ENCODE results near the gene RAPGEF1. TPM values are rescaled to one million over a fixed set of nuclear protein-coding genes. Genes with fewer than 3 reads are reported as not detected.

Gene RAPGEF1
- total RNA-seq, 1 experiment from 2014 or later = 55.6 TPM

DNA sequence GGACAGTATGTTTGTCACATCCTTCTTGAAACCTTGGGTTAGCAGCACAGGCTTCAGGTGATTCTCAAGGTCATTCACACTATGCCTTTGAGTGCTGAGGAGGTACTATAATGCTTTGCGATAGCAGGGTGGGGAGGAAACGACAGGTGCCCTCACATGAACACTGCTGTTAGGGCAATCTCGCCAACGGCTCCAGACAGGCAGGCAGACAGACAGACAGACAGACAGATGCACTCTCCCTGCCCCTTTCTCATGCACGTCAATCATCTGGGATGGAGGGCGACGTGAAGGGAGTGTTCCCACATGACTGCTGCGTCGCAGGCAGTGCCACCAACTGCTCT, 82.9 kb downstream of the RAPGEF1 start:
- no peaks in the 10 kb centered on the region for H3K9me3 ChIP-seq (ENCODE audit: control insufficient read depth, low read depth, low read length)
- no peak overlapping the region for H3T11ph ChIP-seq (ENCODE audit: low read length)
- no peak overlapping the region for H4K5ac ChIP-seq (ENCODE audit: insufficient read length, low read depth, low read length)
- H2BK20ac ChIP-seq (ENCODE audit: low read depth, low read length, poor library complexity, severe bottlenecking) = no peak overlapping the region
- H3K4me3 Mint-ChIP-seq = no peak overlapping the region
- no peak overlapping the region for H2AFZ ChIP-seq (ENCODE audit: low read length)
- peaks cover 3% of the 10 kb centered on the region for H3K79me1 ChIP-seq (ENCODE audit: insufficient read depth, low read depth, low read length, poor library complexity, severe bottlenecking)
- peaks cover 6% of the 10 kb centered on the region; the same call in 1 of the 2 replicates for H3K79me2 ChIP-seq (ENCODE audit: insufficient read depth, low read length)
- H2AK5ac ChIP-seq (ENCODE audit: insufficient read length, low read length) = no peak overlapping the region
- H3K4me1 Mint-ChIP-seq = peaks cover 33 to 47% of the 10 kb centered on the region in 2 experiments
- no peak overlapping the region for H3K4ac ChIP-seq (ENCODE audit: low read depth, low read length)
- no peak overlapping the region for H4K91ac ChIP-seq (ENCODE audit: insufficient read length, low read depth, low read length)
- H3K9ac ChIP-seq (ENCODE audit: extremely low read depth, insufficient read length, low read length) = no peak overlapping the region
- H3K23me2 ChIP-seq (ENCODE audit: insufficient read length, low read depth, low read length, poor library complexity, severe bottlenecking) = no peaks in the 10 kb centered on the region
- H3K18ac ChIP-seq (ENCODE audit: insufficient read length, low read depth, low read length) = no peak overlapping the region
- H3K36me3 Mint-ChIP-seq (ENCODE audit: insufficient read depth in 1 of 3, low read depth in 3 of 3) = no peaks in the 10 kb centered on the region; a peak in 1 of 7 replicates
- H3K14ac ChIP-seq (ENCODE audit: insufficient read depth, low read length) = no peak overlapping the region
- no peak overlapping the region for H2BK5ac ChIP-seq (ENCODE audit: insufficient read length, low read length)
- no peak overlapping the region for H4K8ac ChIP-seq (replicated peaks; ENCODE audit: insufficient read length, low read depth, low read length)
- no peak overlapping the region for H3K56ac ChIP-seq (ENCODE audit: insufficient read length, low read depth, low read length)
- no peak overlapping the region for H2BK120ac ChIP-seq (ENCODE audit: low read depth, low read length, poor library complexity, severe bottlenecking)
- H4K20me1 ChIP-seq (ENCODE audit: control insufficient read depth, insufficient read depth, insufficient read length) = no peaks in the 10 kb centered on the region
- TF ChIP-seq, protein P1, sequence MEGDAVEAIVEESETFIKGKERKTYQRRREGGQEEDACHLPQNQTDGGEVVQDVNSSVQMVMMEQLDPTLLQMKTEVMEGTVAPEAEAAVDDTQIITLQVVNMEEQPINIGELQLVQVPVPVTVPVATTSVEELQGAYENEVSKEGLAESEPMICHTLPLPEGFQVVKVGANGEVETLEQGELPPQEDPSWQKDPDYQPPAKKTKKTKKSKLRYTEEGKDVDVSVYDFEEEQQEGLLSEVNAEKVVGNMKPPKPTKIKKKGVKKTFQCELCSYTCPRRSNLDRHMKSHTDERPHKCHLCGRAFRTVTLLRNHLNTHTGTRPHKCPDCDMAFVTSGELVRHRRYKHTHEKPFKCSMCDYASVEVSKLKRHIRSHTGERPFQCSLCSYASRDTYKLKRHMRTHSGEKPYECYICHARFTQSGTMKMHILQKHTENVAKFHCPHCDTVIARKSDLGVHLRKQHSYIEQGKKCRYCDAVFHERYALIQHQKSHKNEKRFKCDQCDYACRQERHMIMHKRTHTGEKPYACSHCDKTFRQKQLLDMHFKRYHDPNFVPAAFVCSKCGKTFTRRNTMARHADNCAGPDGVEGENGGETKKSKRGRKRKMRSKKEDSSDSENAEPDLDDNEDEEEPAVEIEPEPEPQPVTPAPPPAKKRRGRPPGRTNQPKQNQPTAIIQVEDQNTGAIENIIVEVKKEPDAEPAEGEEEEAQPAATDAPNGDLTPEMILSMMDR (conservative IDR thresholded peaks at IDR 0.05) = no peak
- no peaks in the 10 kb centered on the region for H3K9me3 Mint-ChIP-seq
- no peak overlapping the region; a peak in 1 of 7 replicates for H3K27ac Mint-ChIP-seq
- H3K27ac ChIP-seq (ENCODE audit: insufficient read length, low read depth, low read length) = no peak overlapping the region
- peaks cover 24% of the 10 kb centered on the region; the same call in 1 of the 2 replicates for H3K4me1 ChIP-seq (ENCODE audit: insufficient read depth, low read length)
- no peak overlapping the region for H3K23ac ChIP-seq (ENCODE audit: insufficient read length, low read depth, low read length)
- WGBS (ENCODE audit: extremely low coverage, insufficient read length, low lambda C conversion rate) = no CpG with 5 or more reads among the region's 9 CpGs
- no peak for DNase-seq
- no peak overlapping the region for H3K4me2 ChIP-seq (ENCODE audit: insufficient read depth, insufficient read length, low read length)
- H3K27me3 ChIP-seq (ENCODE audit: insufficient read depth, low read length) = no peaks in the 10 kb centered on the region
- H2BK15ac ChIP-seq (ENCODE audit: low read depth, low read length) = no peak overlapping the region
- H2BK12ac ChIP-seq (ENCODE audit: insufficient read length, low read depth, low read length) = no peak overlapping the region
- H3K27me3 Mint-ChIP-seq (ENCODE audit: low read depth) = no peaks in the 10 kb centered on the region

All from H9 (cell line).